Suprapubic skin (tissue), 3 donors: Measurements from ENCODE around the gene SLC16A1.

Experiments
- CTCF ChIP-seq, 2 donors: fragments of 200-600 bp in 1 of 2; fragments of 450-650 bp in 1 of 2; sonication (generic) in 1 of 2; IDR thresholded peaks; one replicate each; pipeline ENCODE4 v1.5.1; 2016 to 2019; ENCODE audit warnings: antibody characterized with exemption in 2 of 2, mild to moderate bottlenecking in 1 of 2, moderate library complexity in 1 of 2
- EP300 ChIP-seq: sonication (generic); formaldehyde crosslinking; IDR thresholded peaks from one replicate; pipeline ENCODE4 v1.6.1; 2017; ENCODE audit warnings: antibody characterized with exemption
- POLR2A ChIP-seq, 2 donors: fragments of 450-650 bp; IDR thresholded peaks; one replicate each; pipeline ENCODE4 v1.6.1; 2017; ENCODE audit warnings: antibody characterized with exemption in 2 of 2, mild to moderate bottlenecking in 2 of 2, moderate library complexity in 2 of 2

DNA sequence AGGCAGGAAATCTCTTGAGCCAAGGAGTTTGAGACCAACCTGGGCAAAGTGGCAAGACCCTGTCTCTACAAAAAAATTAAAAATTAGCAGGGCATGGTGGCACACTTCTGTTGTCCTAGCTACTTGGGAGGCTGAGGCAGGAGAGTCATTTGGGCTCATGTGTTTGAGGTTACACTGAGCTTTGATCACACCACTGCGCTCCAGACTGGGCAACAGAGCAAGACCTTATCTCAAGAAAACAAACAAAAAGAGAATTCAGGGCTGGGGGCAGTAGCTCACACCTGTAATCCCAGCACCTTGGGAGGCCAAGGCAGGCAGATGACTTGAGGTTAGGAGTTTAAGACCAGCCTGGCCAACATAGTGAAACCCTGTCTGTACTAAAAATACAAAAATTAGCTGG, 17.8 kb upstream of the SLC16A1 start:
- TF ChIP-seq POLR2A (IDR thresholded peaks at IDR 0.05) (no peak), CTCF (IDR thresholded peaks at IDR 0.05) (no peak), EP300 (no peak)
